ENCODE results near the gene C1GALT1. TPM values are rescaled to one million over a fixed set of nuclear protein-coding genes. Genes with fewer than 3 reads are reported as not detected.

Gene C1GALT1
- total RNA-seq, 4 donors from 2014 or later = 22.6 to 57.5 (median 29.5) TPM

GRCh38 chr7:7263297-7264230, 81.2 kb downstream of the C1GALT1 start:
- WGBS, 2 donors = 86 to 87% methylated on average over 5 of the region's 5 CpGs
- TF ChIP-seq CTCF (IDR thresholded peaks at IDR 0.05) = no peak
- TF ChIP-seq POLR2A (IDR thresholded peaks at IDR 0.05) = no peak
- no peak for TF ChIP-seq EP300 (IDR thresholded peaks at IDR 0.05)
- Histone ChIP-seq H3K4me1 (no peaks in the 10 kb centered on the region), H3K9me3 (peaks cover 0 to 28% (median 2%) of the 10 kb centered on the region in 4 donors), H3K4me3 (no peak overlapping the region), H3K27ac (no peak overlapping the region), H3K27me3 (no peaks in the 10 kb centered on the region), H3K36me3 (peaks cover 0 to 9% (median 0%) of the 10 kb centered on the region in 3 donors)
- DNase-seq (ENCODE audit: low spot score in 2 of 2) = no peak

GRCh38 chr7:7264306-7265040, 82.1 kb downstream of the C1GALT1 start:
- Histone ChIP-seq H3K4me3 (no peak overlapping the region), H3K36me3 (peaks cover 0 to 4% (median 0%) of the 10 kb centered on the region in 3 donors), H3K4me1 (no peaks in the 10 kb centered on the region), H3K9me3 (peaks cover 0 to 24% (median 2%) of the 10 kb centered on the region in 4 donors), H3K27ac (no peak overlapping the region), H3K27me3 (no peaks in the 10 kb centered on the region)
- DNase-seq (ENCODE audit: low spot score in 2 of 2) = no peak
- TF ChIP-seq POLR2A (IDR thresholded peaks at IDR 0.05) (no peak), CTCF (IDR thresholded peaks at IDR 0.05) (no peak), EP300 (IDR thresholded peaks at IDR 0.05) (no peak)
- WGBS, 2 donors = 89 to 90% methylated on average over 9 of the region's 9 CpGs

GRCh38 chr7:7265081-7266075, 83.0 kb downstream of the C1GALT1 start:
- 64 to 74% methylated on average over 8 of the region's 8 CpGs for WGBS, 2 donors
- no peak overlapping the region for H3K27ac ChIP-seq
- H3K4me3 ChIP-seq = no peak overlapping the region
- peaks cover 0 to under 1% (median 0%) of the 10 kb centered on the region in 3 donors for H3K36me3 ChIP-seq
- no peaks in the 10 kb centered on the region for H3K4me1 ChIP-seq
- H3K27me3 ChIP-seq = no peaks in the 10 kb centered on the region
- no peak for DNase-seq (ENCODE audit: low spot score in 2 of 2)
- H3K9me3 ChIP-seq = peaks cover 0 to 15% (median 2%) of the 10 kb centered on the region in 4 donors
- TF ChIP-seq EP300 (IDR thresholded peaks at IDR 0.05) (no peak), POLR2A (IDR thresholded peaks at IDR 0.05) (no peak), CTCF (IDR thresholded peaks at IDR 0.05) (no peak)

- no peaks in the 10 kb centered on the region for H3K4me1 ChIP-seq
- no peak overlapping the region for H3K27ac ChIP-seq
- no peaks in the 10 kb centered on the region for H3K27me3 ChIP-seq
- no peak for TF ChIP-seq POLR2A (IDR thresholded peaks at IDR 0.05)
- TF ChIP-seq CTCF (IDR thresholded peaks at IDR 0.05) = no peak
- TF ChIP-seq EP300 (IDR thresholded peaks at IDR 0.05) = no peak
- no peak overlapping the region for H3K4me3 ChIP-seq
- DNase-seq (ENCODE audit: low spot score in 2 of 2) = no peak
- no peaks in the 10 kb centered on the region for H3K36me3 ChIP-seq
- WGBS, 2 donors = 77 to 86% methylated on average over 6 of the region's 6 CpGs
- H3K9me3 ChIP-seq = peaks cover 0 to 5% (median 0%) of the 10 kb centered on the region in 4 donors
Measured at GRCh38 chr7:7266257-7266881, 84.0 kb downstream of the C1GALT1 start.

Data from tibial nerve (tissue), 4 donors.